Aorta (tissue), 5 donors: ENCODE data around the gene RNASE11. TPM values are rescaled to one million over a fixed set of nuclear protein-coding genes. Genes with fewer than 3 reads are reported as not detected.

Source experiments
- ATAC-seq: fragments of 200-7000 bp; cut with Tn5 transposase; one replicate; pipeline ENCODE4 v1.9.1; 2022; ENCODE audit warnings: moderate library complexity; ENCODE audit not compliant: low FRiP score
- DNase-seq, 2 donors: peaks; one replicate each; pipeline ENCODE4 v3.0.0-alpha.2; 2020
- H3K27ac ChIP-seq, 2 donors: one replicate each; pipeline ENCODE4 v1.5.1; 2013; ENCODE audit warnings: low read length in 2 of 2, mild to moderate bottlenecking in 2 of 2, moderate library complexity in 2 of 2, control low read depth in 1 of 2, inconsistent platforms in 1 of 2, low read depth in 1 of 2
- H3K27me3 ChIP-seq, 2 donors: one replicate each; pipeline ENCODE4 v1.6.1; 2013; ENCODE audit warnings: control low read depth in 1 of 2, low read length in 1 of 2, mild to moderate bottlenecking in 1 of 2, moderate library complexity in 1 of 2; ENCODE audit not compliant: insufficient read depth in 2 of 2, control insufficient read depth in 1 of 2
- H3K36me3 ChIP-seq, 2 donors: one replicate each; pipeline ENCODE4 v1.6.1; 2013; ENCODE audit warnings: control low read depth in 1 of 2, low read length in 1 of 2, mild to moderate bottlenecking in 1 of 2; ENCODE audit not compliant: insufficient read depth in 2 of 2, control insufficient read depth in 1 of 2
- H3K4me1 ChIP-seq, 2 donors: one replicate each; pipeline ENCODE4 v1.6.1; 2013; ENCODE audit warnings: low read length in 2 of 2, control low read depth in 1 of 2, mild to moderate bottlenecking in 1 of 2, moderate library complexity in 1 of 2; ENCODE audit not compliant: insufficient read depth in 2 of 2, control insufficient read depth in 1 of 2
- H3K4me3 ChIP-seq, 2 donors: one replicate each; pipeline ENCODE4 v1.5.1; 2013; ENCODE audit warnings: low read length in 2 of 2, control low read depth in 1 of 2, mild to moderate bottlenecking in 1 of 2
- H3K9me3 ChIP-seq: one replicate; pipeline ENCODE4 v1.6.1; 2013; ENCODE audit warnings: mild to moderate bottlenecking, low read length; ENCODE audit not compliant: control insufficient read depth
- WGBS, 2 donors: extraction: QIAGEN DNeasy Blood & Tissue Kit; methylation state at CpG; one replicate each; pipeline ENCODE4 v1.1.7; 2013; 5-methylcytosine and 5-hydroxymethylcytosine counted together
- intact Hi-C, 2 donors: fragments of 100-400 bp; cut with DNase I; formaldehyde crosslinking; loops; one replicate each; pipeline versions ENCODE4 v1.14.2 to v1.15.0; 2022
- polyA plus RNA-seq, 2 donors: library from polyadenylated mRNA; stranded (reverse); fragments of 200-250 nt; gene quantifications; one replicate each; pipeline ENCODE4 v1.2.3, GENCODE V29; 2013
- total RNA-seq, 2 donors: library from RNA; stranded (reverse); fragmentation: NEBNext Ultra II Directional; extraction: Animal tissue kit (Norgen Biotek cat#: 25700); gene quantifications; one replicate each; pipeline ENCODE4 v1.2.1, GENCODE V29; 2021
- donor health status: healthy with polysubstance abuse.
- donor health status: Bipolar disorder and iron deficiency.
- donor health status: DM: no; HTN: no; CAD: no.
- donor health status: DM: no; HTN: no; CAD: no.
- donor health status: DM: yes; HTN: yes; CAD: no.

Gene RNASE11
- total and polyA plus RNA-seq, 4 donors, result not detected

GRCh38 chr14:20609215-20610001 is 21.6 kb upstream of the RNASE11 start:
- peak; percentile 89 for ATAC-seq
- WGBS, 2 donors, result 0% methylated on average over 44 of the region's 44 CpGs
- peak overlapping the region; percentile 69 to 93 for H3K4me3 ChIP-seq
- peaks cover 0 to 1% of the 10 kb centered on the region in 2 donors for H3K4me1 ChIP-seq
- H3K9me3 ChIP-seq, result no peaks in the 10 kb centered on the region
- peak in 1 of 2 donors; percentile 62 for DNase-seq
- no peaks in the 10 kb centered on the region for H3K36me3 ChIP-seq
- no peaks in the 10 kb centered on the region for H3K27me3 ChIP-seq
- intact Hi-C loops, result loop anchor here (2.0 to 10.0 kb wide), 11 partner anchors 77 to 375 kb away; partner anchors contain the start of genes APEX1 (in 1 of the 2), CCNB1IP1 (in 1 of the 2), METTL17 (in 1 of the 2) and PARP2 (in 1 of the 2)
- H3K27ac ChIP-seq, result peak overlapping the region in 1 of 2 donors; percentile 4

GRCh38 chr14:20608383-20609110 is 20.7 kb upstream of the RNASE11 start:
- intact Hi-C loops, result loop anchor here (2.0 to 10.0 kb wide), 3 partner anchors 78 to 196 kb away; partner anchors contain the start of gene TEP1 (in 1 of the 2)
- Histone ChIP-seq H3K4me1 (peaks cover 0 to 1% of the 10 kb centered on the region in 2 donors), H3K4me3 (no peak overlapping the region), H3K27me3 (no peaks in the 10 kb centered on the region), H3K27ac (no peak overlapping the region), H3K9me3 (no peaks in the 10 kb centered on the region), H3K36me3 (no peaks in the 10 kb centered on the region)
- WGBS, 2 donors, result 61 to 63% methylated on average over 7 of the region's 7 CpGs
- DNase-seq (no peak), ATAC-seq (no peak)

GRCh38 chr14:20607617-20608016 is 19.8 kb upstream of the RNASE11 start:
- WGBS, 2 donors, result 70 to 74% methylated on average over 5 of the region's 5 CpGs

DNA sequence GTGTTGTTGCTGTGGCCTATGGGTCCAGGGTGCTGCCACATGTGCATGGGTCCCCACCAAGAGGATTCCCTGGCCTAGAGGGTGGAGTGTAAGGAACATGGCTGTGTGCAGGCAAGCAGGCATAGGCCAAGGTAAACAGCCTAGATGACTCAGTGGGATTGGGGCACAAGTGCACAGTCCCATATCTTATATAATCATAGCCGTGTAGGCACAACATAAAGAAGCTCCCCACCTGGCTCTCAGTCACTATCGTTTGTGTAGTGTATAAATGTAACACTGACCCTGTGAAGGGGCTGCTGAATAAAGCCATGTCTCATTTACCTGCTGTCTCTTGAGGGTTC is 19.1 kb upstream of the RNASE11 start:
- intact Hi-C loops, result loop anchor here in 1 of 2 donors (10.0 kb wide), 1 partner anchor 132 kb away; no protein-coding TSS in a partner anchor
- WGBS, 2 donors, result 40 to 42% methylated on average over 2 of the region's 2 CpGs
- DNase-seq, result no peak

More at GRCh38 chr14:20607617-20608016, 19.8 kb upstream of the RNASE11 start:
- ATAC-seq, result no peak
- no peak overlapping the region for H3K27ac ChIP-seq
- no peak for DNase-seq
- H3K36me3 ChIP-seq, result no peaks in the 10 kb centered on the region
- no peaks in the 10 kb centered on the region for H3K27me3 ChIP-seq
- intact Hi-C loops, result loop anchor here (2.0 to 10.0 kb wide), 3 partner anchors 77 to 195 kb away; partner anchors contain the start of gene TEP1 (in 1 of the 2)
- H3K4me3 ChIP-seq, result no peak overlapping the region
- peaks cover 0 to 1% of the 10 kb centered on the region in 2 donors for H3K4me1 ChIP-seq
- no peaks in the 10 kb centered on the region for H3K9me3 ChIP-seq

DNA sequence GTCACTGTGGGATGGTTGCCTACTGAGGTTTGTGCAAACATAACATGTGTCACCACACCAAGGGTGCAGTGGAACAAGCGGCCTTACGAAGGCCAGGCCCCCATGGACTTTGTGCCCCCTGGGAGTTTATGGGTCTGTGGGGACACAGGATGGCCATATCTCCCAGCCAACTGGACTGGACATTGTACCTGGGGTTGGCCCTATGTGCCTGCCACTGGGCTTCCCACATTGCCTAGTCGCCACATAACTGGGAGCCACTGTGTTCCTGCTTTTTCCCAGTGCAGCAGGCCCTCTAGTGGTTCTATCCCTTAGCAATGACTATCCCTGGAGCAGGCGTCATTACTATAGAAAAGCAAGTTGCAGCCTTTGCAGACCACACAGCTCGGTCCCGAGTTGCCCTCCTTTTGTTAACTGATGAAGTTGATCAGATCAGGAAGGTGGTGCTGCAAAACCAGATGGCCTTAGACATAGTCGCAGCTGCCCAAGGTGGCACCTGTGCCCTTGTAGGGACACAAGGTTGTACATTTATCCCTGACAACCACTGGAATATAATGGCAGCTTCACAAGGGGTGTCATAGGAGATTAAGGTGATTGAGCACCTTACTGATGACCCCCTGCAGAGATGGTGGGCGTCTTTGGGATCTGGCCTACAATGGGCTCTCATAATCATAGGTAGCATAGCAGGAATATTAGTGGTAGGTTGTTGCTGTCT is 18.5 kb upstream of the RNASE11 start:
- no peak overlapping the region for H3K27ac ChIP-seq
- H3K4me3 ChIP-seq, result no peak overlapping the region
- ATAC-seq (no peak), DNase-seq (no peak)
- 50 to 51% methylated on average over 8 of the region's 8 CpGs for WGBS, 2 donors
- no peaks in the 10 kb centered on the region for H3K9me3 ChIP-seq
- H3K4me1 ChIP-seq, result peaks cover 0 to under 1% of the 10 kb centered on the region in 2 donors
- intact Hi-C loops, result loop anchor here in 1 of 2 donors (10.0 kb wide), 1 partner anchor 132 kb away; no protein-coding TSS in a partner anchor
- no peaks in the 10 kb centered on the region for H3K36me3 ChIP-seq
- H3K27me3 ChIP-seq, result no peaks in the 10 kb centered on the region

More for the DNA sequence above, 19.1 kb upstream of the RNASE11 start:
- no peak overlapping the region for H3K4me3 ChIP-seq
- no peaks in the 10 kb centered on the region for H3K27me3 ChIP-seq
- no peaks in the 10 kb centered on the region for H3K36me3 ChIP-seq
- ATAC-seq, result no peak
- H3K9me3 ChIP-seq, result no peaks in the 10 kb centered on the region
- no peak overlapping the region for H3K27ac ChIP-seq
- H3K4me1 ChIP-seq, result peaks cover 0 to 1% of the 10 kb centered on the region in 2 donors

DNA sequence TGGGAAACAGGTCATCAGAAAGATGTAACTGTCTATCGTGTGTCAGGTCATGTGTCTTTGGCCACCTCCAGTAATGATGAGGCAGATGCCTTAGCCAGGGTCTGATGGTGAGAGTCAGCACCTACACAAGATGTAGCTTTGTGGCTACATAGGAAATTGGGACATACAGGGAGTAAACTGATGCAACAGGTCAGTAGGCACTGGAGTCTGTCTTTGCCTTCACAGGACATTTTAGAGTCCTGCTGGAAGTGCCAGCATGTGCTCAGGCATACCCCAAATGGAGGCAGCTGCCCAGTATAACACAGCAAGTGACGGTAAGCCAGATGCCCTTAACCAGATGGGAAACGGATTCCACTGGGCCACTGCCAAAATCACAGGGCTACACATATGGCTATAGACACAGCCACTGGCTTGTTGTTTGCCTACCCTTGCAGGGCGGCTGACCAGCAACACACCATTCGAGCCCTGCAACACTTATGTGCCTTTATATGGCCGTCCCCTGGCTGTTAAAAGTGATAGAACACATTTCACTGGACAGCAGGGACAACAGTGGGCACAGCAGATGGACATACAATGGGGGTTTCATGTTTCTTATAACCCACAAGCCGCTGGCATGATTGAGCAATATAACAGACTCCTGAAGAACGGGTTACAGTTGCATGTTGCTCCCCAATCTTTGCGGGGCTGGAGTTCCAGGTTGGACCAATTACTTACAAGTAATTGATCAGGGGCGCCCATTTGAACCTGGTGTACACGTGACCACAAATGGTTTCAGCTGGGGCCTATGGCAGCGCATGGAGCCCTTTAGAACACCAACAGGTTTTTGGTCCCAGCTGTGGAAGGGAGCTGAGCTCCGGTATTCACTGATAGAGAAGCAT is 16.3 kb upstream of the RNASE11 start:
- no peaks in the 10 kb centered on the region for H3K4me1 ChIP-seq
- no peaks in the 10 kb centered on the region for H3K9me3 ChIP-seq
- H3K36me3 ChIP-seq, result no peaks in the 10 kb centered on the region
- no peak overlapping the region for H3K4me3 ChIP-seq
- no peaks in the 10 kb centered on the region for H3K27me3 ChIP-seq
- DNase-seq (no peak), ATAC-seq (no peak)
- 77 to 78% methylated on average over 13 of the region's 13 CpGs for WGBS, 2 donors
- H3K27ac ChIP-seq, result no peak overlapping the region
- intact Hi-C loops, result loop anchor here in 1 of 2 donors (10.0 kb wide), 1 partner anchor 129 kb away; no protein-coding TSS in a partner anchor

DNA sequence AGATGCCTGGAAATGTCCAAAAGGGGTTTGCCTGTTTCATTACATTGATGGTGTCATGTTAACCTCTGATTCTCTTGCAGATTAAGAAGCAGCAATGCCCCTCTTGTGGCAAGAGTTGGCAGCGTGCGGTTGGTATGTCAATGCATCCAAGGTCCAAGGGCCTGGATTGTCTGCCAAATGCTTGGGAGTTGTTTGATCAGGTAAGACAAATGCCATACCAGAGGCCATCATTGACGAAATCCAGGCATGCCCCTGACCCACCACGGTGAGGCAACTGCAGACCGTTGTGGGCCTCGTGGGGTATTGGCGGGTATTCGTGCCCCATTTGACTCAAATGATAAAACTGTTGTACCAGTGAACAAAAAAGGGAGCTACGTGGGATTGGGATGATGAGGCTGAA is 14.8 kb upstream of the RNASE11 start:
- intact Hi-C loops, result loop anchor here in 1 of 2 donors (10.0 kb wide), 1 partner anchor 128 kb away; no protein-coding TSS in a partner anchor
- Histone ChIP-seq H3K36me3 (no peaks in the 10 kb centered on the region), H3K27ac (no peak overlapping the region), H3K4me3 (no peak overlapping the region), H3K4me1 (no peaks in the 10 kb centered on the region), H3K9me3 (no peaks in the 10 kb centered on the region), H3K27me3 (no peaks in the 10 kb centered on the region)
- ATAC-seq (no peak), DNase-seq (no peak)
- 88 to 90% methylated on average over 9 of the region's 9 CpGs for WGBS, 2 donors
